GM12872 (cell line): ENCODE measurements around the gene NAV2.

Experiments used
- TF ChIP-seq, protein P1 (sequence below): IDR thresholded peaks from 3 replicates; pipeline ENCODE4 v1.5.1; 2011; ENCODE audit warnings: low read depth, mild to moderate bottlenecking, low read length, moderate library complexity; ENCODE audit not compliant: insufficient read depth

NAV2 gene

DNA sequence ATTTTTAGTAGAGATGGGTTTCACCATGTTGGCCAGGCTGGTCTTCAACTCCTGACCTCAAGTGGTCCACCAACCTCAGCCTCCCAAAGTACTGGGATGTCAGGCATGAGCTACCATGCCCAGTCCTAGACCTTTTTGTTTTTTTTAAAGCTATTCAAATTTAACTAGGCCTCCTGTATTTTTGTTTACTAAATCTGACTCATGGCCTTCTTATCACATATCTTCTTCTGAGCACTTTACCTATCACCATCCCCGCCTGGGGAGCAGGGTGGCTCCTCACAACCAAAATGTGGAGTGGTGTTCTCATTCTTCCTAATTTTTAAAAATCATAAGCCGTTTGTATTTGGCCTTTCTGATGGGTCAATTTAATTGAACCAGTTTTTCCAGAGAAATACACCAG, 355.0 kb downstream of the NAV2 start:
- TF ChIP-seq, protein P1, sequence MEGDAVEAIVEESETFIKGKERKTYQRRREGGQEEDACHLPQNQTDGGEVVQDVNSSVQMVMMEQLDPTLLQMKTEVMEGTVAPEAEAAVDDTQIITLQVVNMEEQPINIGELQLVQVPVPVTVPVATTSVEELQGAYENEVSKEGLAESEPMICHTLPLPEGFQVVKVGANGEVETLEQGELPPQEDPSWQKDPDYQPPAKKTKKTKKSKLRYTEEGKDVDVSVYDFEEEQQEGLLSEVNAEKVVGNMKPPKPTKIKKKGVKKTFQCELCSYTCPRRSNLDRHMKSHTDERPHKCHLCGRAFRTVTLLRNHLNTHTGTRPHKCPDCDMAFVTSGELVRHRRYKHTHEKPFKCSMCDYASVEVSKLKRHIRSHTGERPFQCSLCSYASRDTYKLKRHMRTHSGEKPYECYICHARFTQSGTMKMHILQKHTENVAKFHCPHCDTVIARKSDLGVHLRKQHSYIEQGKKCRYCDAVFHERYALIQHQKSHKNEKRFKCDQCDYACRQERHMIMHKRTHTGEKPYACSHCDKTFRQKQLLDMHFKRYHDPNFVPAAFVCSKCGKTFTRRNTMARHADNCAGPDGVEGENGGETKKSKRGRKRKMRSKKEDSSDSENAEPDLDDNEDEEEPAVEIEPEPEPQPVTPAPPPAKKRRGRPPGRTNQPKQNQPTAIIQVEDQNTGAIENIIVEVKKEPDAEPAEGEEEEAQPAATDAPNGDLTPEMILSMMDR: no peak

DNA sequence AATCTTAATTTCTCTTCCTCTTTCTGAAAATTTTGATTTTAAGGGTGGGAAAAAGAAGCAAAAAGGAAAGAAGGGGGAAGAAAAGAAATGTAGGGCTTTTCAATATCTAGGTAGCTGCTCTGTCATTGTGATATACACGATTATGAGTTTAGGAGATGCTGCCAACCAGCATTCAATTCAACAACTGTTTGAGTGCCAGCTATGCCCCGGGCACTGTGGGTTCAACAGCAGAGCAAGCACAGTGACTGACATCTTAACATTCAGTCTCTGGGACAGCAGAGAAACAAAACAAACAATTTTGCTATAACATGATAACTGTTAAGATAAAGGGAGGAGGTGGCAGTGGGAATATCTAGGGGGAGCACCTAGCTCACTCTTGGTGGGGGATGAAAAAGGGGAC, 356.1 kb downstream of the NAV2 start:
- TF ChIP-seq, protein P1: no peak

DNA sequence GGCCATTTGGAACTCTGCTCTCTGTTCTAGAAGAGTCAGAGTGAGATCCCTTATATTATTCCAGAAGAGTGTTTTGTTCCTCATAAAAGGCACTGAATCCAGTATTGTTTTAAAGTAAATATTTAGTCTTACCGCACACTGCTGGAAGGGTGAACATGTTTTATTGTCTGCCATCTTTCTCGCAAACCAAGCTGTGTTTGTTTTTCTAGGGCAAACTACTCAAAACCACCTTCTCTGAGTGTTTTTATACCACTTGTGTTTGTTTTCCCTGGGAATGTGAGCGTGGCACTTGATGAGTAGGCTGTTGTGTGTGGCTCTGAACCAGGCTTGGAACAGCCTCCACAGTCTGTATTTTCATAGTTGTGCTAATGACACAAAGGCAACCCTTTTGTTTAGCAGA, 357.8 kb downstream of the NAV2 start:
- TF ChIP-seq, protein P1: no peak

- TF ChIP-seq, protein P1: no peak
Observed at GRCh38 chr11:20075627-20076026, 363.0 kb downstream of the NAV2 start.

DNA sequence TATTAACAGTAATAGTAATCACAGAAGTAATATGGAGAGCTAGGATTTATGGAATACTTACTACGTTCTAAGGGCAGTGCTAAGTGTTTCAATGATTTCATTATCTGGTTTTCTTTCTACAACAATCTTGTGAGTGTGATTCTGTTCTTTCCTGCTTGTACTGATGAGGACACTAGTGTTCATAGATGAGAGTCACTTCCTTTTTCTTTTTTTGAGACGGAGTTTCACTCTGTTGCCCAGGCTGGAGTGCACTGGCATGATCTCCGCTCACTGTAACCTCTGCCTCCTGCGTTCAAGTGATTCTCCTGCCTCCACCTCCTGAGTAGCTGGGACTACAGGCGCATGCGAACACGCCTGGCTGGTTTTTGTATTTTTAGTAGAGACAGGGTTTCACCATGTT, 366.2 kb downstream of the NAV2 start:
- TF ChIP-seq, protein P1: no peak

DNA sequence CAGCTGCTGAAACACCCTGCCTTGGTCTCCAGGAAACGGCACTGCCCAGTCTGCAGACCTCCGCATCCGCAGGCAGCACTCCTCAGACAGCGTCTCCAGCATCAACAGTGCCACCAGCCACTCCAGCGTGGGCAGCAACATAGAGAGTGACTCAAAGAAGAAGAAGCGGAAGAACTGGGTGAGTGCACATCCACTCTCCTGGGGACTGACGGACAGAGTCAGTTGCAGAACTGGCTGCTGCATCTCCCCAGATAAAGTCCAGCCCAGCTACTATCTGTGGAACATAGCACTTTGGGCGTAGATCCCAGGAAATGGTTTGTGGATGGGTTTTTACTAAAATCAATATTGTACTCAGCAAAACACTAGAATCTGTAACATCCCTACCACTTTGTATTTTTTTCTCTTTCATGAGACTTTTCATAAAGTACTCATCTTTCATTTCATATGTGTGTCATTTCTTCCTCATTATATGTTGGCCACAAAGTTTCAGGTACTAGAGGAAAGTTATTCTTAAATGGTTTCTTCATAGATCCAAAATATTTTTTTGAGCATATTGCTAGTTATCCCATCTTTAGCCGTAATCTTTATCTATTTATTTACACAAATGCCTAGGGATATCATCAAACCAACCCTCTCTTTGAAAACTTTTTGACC, 367.5 kb downstream of the NAV2 start:
- TF ChIP-seq, protein P1: no peak

- TF ChIP-seq, protein P1: no peak
Observed at GRCh38 chr11:20081336-20081735, 368.7 kb downstream of the NAV2 start.
